HUES6 (cell line): ENCODE data around the gene JMJD6.
A peak's percentile ranks its signal among the peaks of the same experiment; 100 is the strongest.
"Not testable (repeated sequence)": the region's sequence is repeated elsewhere in the genome, so short reads cannot be mapped to it uniquely, and the experiment has no call there.

Experiments used
- H3K27ac ChIP-seq: 2 replicates; pipeline ENCODE4 v1.7.0; 2013; ENCODE audit warnings: low read depth, mild to moderate bottlenecking, low read length, inconsistent platforms
- H3K27me3 ChIP-seq: 2 replicates; pipeline ENCODE4 v1.6.1; 2013; ENCODE audit warnings: low read length; ENCODE audit not compliant: control insufficient read depth, insufficient read depth
- H3K36me3 ChIP-seq: 2 replicates; pipeline ENCODE4 v1.6.1; 2013; ENCODE audit warnings: low read length; ENCODE audit not compliant: control insufficient read depth, insufficient read depth
- H3K4me1 ChIP-seq: 2 replicates; pipeline ENCODE4 v1.6.1; 2013; ENCODE audit warnings: low read length; ENCODE audit not compliant: control insufficient read depth, insufficient read depth
- H3K4me3 ChIP-seq: 2 replicates; pipeline ENCODE4 v1.5.1; 2013; ENCODE audit warnings: low read depth, low read length
- H3K9ac ChIP-seq: one replicate; pipeline ENCODE4 v1.6.1; 2013; ENCODE audit warnings: mild to moderate bottlenecking, low read length
- H3K9me3 ChIP-seq: 2 replicates; pipeline ENCODE4 v1.6.1; 2013; ENCODE audit warnings: low read depth, low read length; ENCODE audit not compliant: control insufficient read depth, insufficient read depth

JMJD6 gene

GRCh38 chr17:76747716-76748363, 21.4 kb upstream of the JMJD6 start:
- Histone ChIP-seq H3K4me3 (no peak overlapping the region), H3K9ac (no peak overlapping the region), H3K27me3 (no peaks in the 10 kb centered on the region), H3K27ac (no peak overlapping the region), H3K4me1 (no peaks in the 10 kb centered on the region), H3K36me3 (peaks cover 31% of the 10 kb centered on the region), H3K9me3 (no peaks in the 10 kb centered on the region)

GRCh38 chr17:76745785-76746184, 19.4 kb upstream of the JMJD6 start:
- H3K27ac ChIP-seq, H3K27me3 ChIP-seq, H3K4me3 ChIP-seq, H3K9ac ChIP-seq, H3K9me3 ChIP-seq, H3K4me1 ChIP-seq: not testable (repeated sequence)
- H3K36me3 ChIP-seq: peaks cover 37% of the 10 kb centered on the region

- H3K9me3 ChIP-seq: no peaks in the 10 kb centered on the region
- H3K27me3 ChIP-seq: no peaks in the 10 kb centered on the region
- peaks cover 37% of the 10 kb centered on the region for H3K36me3 ChIP-seq
- H3K4me1 ChIP-seq: no peaks in the 10 kb centered on the region
- H3K9ac ChIP-seq: no peak overlapping the region
- no peak overlapping the region for H3K27ac ChIP-seq
- H3K4me3 ChIP-seq: no peak overlapping the region
Observed at GRCh38 chr17:76744747-76745146, 18.3 kb upstream of the JMJD6 start.

- H3K4me1 ChIP-seq: peaks cover 7% of the 10 kb centered on the region
- H3K9ac ChIP-seq: no peak overlapping the region
- no peaks in the 10 kb centered on the region for H3K9me3 ChIP-seq
- no peak overlapping the region for H3K27ac ChIP-seq
- H3K4me3 ChIP-seq: no peak overlapping the region
- H3K27me3 ChIP-seq: no peaks in the 10 kb centered on the region
- H3K36me3 ChIP-seq: peaks cover 37% of the 10 kb centered on the region
Observed at GRCh38 chr17:76742958-76743357, 16.6 kb upstream of the JMJD6 start.

- no peak overlapping the region for H3K27ac ChIP-seq
- no peak overlapping the region for H3K9ac ChIP-seq
- H3K4me1 ChIP-seq: peaks cover 7% of the 10 kb centered on the region
- no peak overlapping the region for H3K4me3 ChIP-seq
- no peaks in the 10 kb centered on the region for H3K9me3 ChIP-seq
- H3K27me3 ChIP-seq: no peaks in the 10 kb centered on the region
- H3K36me3 ChIP-seq: peaks cover 37% of the 10 kb centered on the region
Observed at GRCh38 chr17:76740329-76741118, 14.1 kb upstream of the JMJD6 start.

GRCh38 chr17:76739568-76740115, 13.2 kb upstream of the JMJD6 start:
- H3K4me3 ChIP-seq, H3K27me3 ChIP-seq, H3K27ac ChIP-seq, H3K9me3 ChIP-seq, H3K9ac ChIP-seq: not testable (repeated sequence)
- Histone ChIP-seq H3K36me3 (peaks cover 37% of the 10 kb centered on the region), H3K4me1 (peaks cover 15% of the 10 kb centered on the region)

- H3K36me3 ChIP-seq: peaks cover 40% of the 10 kb centered on the region
- peak overlapping the region; percentile 100 for H3K9ac ChIP-seq
- H3K9me3 ChIP-seq: no peaks in the 10 kb centered on the region
- no peaks in the 10 kb centered on the region for H3K27me3 ChIP-seq
- peak overlapping the region; percentile 90 for H3K4me3 ChIP-seq
- peak overlapping the region; percentile 99; the same call in 1 of the 2 replicates for H3K27ac ChIP-seq
- peaks cover 16% of the 10 kb centered on the region for H3K4me1 ChIP-seq
Observed at GRCh38 chr17:76738468-76738850, 12.1 kb upstream of the JMJD6 start.

GRCh38 chr17:76737676-76738467, 11.5 kb upstream of the JMJD6 start, which contains the start of gene MFSD11:
Gene MFSD11 (plus strand): TSS chr17:76738119. CDS start chr17:76738353, 234 bp downstream.
- Histone ChIP-seq H3K4me1 (peaks cover 16% of the 10 kb centered on the region), H3K36me3 (peaks cover 46% of the 10 kb centered on the region), H3K27ac (peak within 1 kb of the TSS; percentile 99), H3K9ac (peak within 1 kb of the TSS; percentile 100), H3K4me3 (peak within 1 kb of the TSS; percentile 98), H3K27me3 (no peaks in the 10 kb centered on the region), H3K9me3 (no peaks in the 10 kb centered on the region)

- H3K27ac ChIP-seq: peak within 1 kb of the TSS; percentile 99
- H3K27me3 ChIP-seq: no peaks in the 10 kb centered on the region
- peak within 1 kb of the TSS; percentile 98 for H3K4me3 ChIP-seq
- H3K36me3 ChIP-seq: peaks cover 49% of the 10 kb centered on the region
- H3K9ac ChIP-seq: peak within 1 kb of the TSS; percentile 100
- peaks cover 16% of the 10 kb centered on the region for H3K4me1 ChIP-seq
- no peaks in the 10 kb centered on the region for H3K9me3 ChIP-seq
Observed at GRCh38 chr17:76737082-76737675, 10.8 kb upstream of the JMJD6 start, which contains the start of gene SRSF2. Gene SRSF2 (minus strand): TSS chr17:76737331. CDS start chr17:76737160, 171 bp downstream.

- Histone ChIP-seq H3K36me3 (peaks cover 49% of the 10 kb centered on the region), H3K9me3 (no peaks in the 10 kb centered on the region), H3K27ac (peak overlapping the region; percentile 97), H3K4me3 (peak overlapping the region; percentile 98), H3K9ac (peak overlapping the region; percentile 100), H3K4me1 (peaks cover 16% of the 10 kb centered on the region), H3K27me3 (no peaks in the 10 kb centered on the region)
Observed at GRCh38 chr17:76736349-76737081, 10.1 kb upstream of the JMJD6 start.
